ENCODE results near the gene RTN3. TPM values are rescaled to one million over a fixed set of nuclear protein-coding genes. Genes with fewer than 3 reads are reported as not detected.

The RTN3 gene

Small RNA genes within 50 kb of the gene (small RNA-seq; reads per million reads assigned to genes)
- gene AP000753.3 = not detected
- not detected for gene RN7SL596P

Measured in skeletal muscle satellite cell (primary cell).